ENCODE results near the gene PPIF.

DNA sequence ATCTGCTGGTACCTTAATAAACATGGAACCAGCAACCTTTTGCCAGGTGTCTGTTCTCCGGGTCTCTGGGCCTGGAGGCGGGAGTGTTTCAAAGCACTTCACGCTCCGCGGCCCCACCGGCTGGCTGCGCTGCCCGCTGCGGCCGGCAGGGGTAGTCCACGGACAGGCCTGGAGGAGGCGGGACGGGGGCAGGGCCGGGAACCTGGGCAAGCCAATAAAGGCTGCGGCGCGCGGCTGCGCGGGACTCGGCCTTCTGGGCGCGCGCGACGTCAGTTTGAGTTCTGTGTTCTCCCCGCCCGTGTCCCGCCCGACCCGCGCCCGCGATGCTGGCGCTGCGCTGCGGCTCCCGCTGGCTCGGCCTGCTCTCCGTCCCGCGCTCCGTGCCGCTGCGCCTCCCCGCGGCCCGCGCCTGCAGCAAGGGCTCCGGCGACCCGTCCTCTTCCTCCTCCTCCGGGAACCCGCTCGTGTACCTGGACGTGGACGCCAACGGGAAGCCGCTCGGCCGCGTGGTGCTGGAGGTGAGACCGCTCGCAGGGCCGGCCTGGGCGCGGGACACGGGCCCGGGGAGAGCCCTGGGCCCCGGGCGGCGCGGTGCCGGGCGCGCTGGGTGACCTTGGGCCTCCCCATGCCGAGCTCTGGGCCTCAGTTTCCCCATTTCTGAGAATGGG is at the start of gene PPIF:
- TF ChIP-seq, protein P1, sequence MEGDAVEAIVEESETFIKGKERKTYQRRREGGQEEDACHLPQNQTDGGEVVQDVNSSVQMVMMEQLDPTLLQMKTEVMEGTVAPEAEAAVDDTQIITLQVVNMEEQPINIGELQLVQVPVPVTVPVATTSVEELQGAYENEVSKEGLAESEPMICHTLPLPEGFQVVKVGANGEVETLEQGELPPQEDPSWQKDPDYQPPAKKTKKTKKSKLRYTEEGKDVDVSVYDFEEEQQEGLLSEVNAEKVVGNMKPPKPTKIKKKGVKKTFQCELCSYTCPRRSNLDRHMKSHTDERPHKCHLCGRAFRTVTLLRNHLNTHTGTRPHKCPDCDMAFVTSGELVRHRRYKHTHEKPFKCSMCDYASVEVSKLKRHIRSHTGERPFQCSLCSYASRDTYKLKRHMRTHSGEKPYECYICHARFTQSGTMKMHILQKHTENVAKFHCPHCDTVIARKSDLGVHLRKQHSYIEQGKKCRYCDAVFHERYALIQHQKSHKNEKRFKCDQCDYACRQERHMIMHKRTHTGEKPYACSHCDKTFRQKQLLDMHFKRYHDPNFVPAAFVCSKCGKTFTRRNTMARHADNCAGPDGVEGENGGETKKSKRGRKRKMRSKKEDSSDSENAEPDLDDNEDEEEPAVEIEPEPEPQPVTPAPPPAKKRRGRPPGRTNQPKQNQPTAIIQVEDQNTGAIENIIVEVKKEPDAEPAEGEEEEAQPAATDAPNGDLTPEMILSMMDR (IDR thresholded peaks at IDR 0.05; ENCODE audit: low read depth, low read length, poor library complexity, severe bottlenecking): peak; percentile 81
- no peak for TF ChIP-seq EZH2phosphoT487 (IDR thresholded peaks at IDR 0.05; ENCODE audit: borderline replicate concordance, low read length)
